GM12892 (cell line): ENCODE data around the gene ARL6IP1.

ENCODE experiments used
- DNase-seq: peaks from one replicate; pipeline ENCODE4 v3.0.0; 2011; ENCODE audit not compliant: insufficient read length
- FAIRE-seq: peaks from 2 replicates; lab custom pipeline; 2011; peaks lifted over from hg19 to GRCh38; lab: Jason Lieb, UNC
- POLR2A ChIP-seq: IDR thresholded peaks from 2 replicates; pipeline ENCODE4 v1.6.1; 2011; ENCODE audit warnings: low read depth, low read length, control low read depth
- POLR2AphosphoS5 ChIP-seq: IDR thresholded peaks from 2 replicates; pipeline ENCODE4 v1.6.1; 2011; ENCODE audit warnings: low read depth, low read length, control low read depth
- TAF1 ChIP-seq: IDR thresholded peaks from 2 replicates; pipeline ENCODE4 v1.6.1; 2011; ENCODE audit warnings: low read depth, mild to moderate bottlenecking, control low read depth, low read length, borderline replicate concordance

The ARL6IP1 gene

DNA sequence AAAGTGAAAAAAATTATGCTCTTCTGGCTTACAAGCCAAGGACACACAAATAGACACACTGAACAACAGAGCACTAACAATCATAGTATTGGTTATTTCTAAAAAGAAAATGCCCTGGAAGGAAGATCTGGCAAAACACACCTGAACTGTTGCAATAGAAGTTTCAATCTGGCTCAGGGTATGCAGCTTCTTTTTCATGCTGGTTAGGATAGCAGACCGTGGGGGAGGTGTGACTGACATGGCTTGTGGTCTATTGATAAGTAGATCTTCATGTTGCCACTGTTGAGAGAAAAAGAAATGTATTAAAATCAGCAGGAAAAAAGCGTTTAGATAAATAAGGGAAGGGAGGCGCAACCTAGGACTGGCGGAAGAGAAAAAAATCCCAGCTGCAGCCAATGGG, 26.5 kb upstream of the ARL6IP1 start:
- no peak for DNase-seq
- FAIRE-seq: no peak
- no peak for TF ChIP-seq POLR2A

GRCh38 chr16:18816286-18816685, 14.9 kb upstream of the ARL6IP1 start:
- DNase-seq: no peak
- no peak for TF ChIP-seq POLR2AphosphoS5
- TF ChIP-seq POLR2A: no peak
- no peak for TF ChIP-seq TAF1
- no peak for FAIRE-seq

- no peak for FAIRE-seq
- TF ChIP-seq POLR2A (no peak), POLR2AphosphoS5 (no peak), TAF1 (no peak)
- no peak for DNase-seq
Observed at GRCh38 chr16:18811925-18812324, 10.6 kb upstream of the ARL6IP1 start.

- DNase-seq (no peak), FAIRE-seq (peak; percentile 30)
- TF ChIP-seq TAF1: no peak
- TF ChIP-seq POLR2A: no peak
- no peak for TF ChIP-seq POLR2AphosphoS5
Observed at GRCh38 chr16:18809165-18809564, 7.8 kb upstream of the ARL6IP1 start.

GRCh38 chr16:18805257-18805773, 4.0 kb upstream of the ARL6IP1 start:
- DNase-seq (no peak), FAIRE-seq (no peak)
- no peak for TF ChIP-seq POLR2AphosphoS5
- TF ChIP-seq POLR2A: no peak
- no peak for TF ChIP-seq TAF1

- FAIRE-seq (no peak), DNase-seq (no peak)
- TF ChIP-seq TAF1: no peak
- TF ChIP-seq POLR2AphosphoS5: no peak
- no peak for TF ChIP-seq POLR2A
Observed at GRCh38 chr16:18804540-18804939, 3.2 kb upstream of the ARL6IP1 start.

DNA sequence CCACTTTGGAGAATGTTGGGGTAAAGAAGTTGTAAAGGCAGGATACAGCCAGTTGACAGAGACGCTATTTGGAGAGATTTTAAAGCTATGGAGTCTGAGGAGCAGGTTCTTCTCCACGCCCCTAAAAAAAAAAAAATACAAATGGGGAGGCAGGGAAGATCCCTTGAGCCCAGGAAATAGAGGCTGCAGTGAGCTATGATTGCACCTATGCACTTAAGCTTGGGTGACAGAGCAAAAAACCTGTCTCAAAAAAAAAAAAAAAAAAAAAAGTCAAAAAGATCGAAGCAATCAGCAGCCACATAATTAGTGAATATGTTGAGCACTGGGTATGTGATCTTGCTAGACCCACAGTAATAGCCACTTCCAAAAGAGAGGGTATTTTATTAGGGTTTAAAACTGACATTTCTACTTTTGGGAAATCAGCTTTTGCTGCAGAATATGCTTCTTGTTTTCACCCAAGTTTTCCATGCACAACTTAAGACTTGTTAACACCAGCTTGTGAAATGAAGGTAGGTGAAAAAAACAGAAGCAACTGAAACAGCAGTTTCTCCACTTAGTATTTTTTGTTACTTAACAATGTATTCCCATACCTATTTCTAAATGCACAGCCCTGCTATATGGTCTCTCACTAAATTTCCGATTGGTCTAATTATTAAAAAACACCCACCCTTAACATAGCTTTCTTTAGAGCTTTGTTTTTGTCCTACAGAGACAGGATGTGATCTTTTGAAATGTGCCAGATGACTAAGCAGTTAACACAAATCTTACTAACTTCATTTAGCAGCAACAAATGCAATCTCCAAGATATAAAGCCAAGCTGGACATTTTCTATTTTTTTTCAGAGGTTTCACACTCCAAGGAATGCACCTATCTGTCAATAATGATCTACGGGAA, 2.5 kb upstream of the ARL6IP1 start:
- DNase-seq (no peak), FAIRE-seq (no peak)

DNA sequence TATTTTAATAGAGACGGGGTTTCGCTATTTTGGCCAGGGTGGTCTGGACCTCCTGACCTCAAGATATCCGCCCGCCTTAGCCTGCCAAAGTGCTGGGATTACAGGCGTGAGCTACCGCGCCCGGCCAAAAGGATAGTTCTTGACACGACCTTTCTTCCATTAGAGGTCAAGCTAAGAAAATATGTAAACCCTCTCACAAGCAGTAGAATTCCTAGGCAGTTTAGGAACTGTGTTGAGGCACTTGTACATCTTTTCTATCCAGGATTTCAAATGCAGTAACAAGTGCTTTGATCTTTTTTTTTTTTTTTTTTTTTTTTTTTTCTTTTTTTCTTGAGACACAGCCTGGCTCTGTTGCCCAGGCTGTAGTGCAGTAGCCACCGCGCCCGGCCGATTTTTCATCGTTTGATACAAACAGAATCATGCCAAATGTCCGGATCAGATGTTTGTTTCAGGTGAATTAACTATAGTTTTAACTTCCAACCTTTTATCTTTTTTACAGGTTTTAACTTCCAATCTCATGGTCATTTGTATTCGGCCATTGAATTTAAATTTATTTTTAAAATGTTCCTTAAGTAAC, 1.5 kb upstream of the ARL6IP1 start:
- TF ChIP-seq POLR2A (no peak), POLR2AphosphoS5 (no peak), TAF1 (no peak)
- DNase-seq (no peak), FAIRE-seq (no peak)

More for the DNA sequence above, 2.5 kb upstream of the ARL6IP1 start:
- TF ChIP-seq POLR2A (no peak), POLR2AphosphoS5 (no peak), TAF1 (no peak)

- FAIRE-seq (no peak), DNase-seq (no peak)
- TF ChIP-seq POLR2A (no peak), TAF1 (no peak), POLR2AphosphoS5 (no peak)
Observed at GRCh38 chr16:18800775-18801144, 589 bp downstream of the ARL6IP1 start.

DNA sequence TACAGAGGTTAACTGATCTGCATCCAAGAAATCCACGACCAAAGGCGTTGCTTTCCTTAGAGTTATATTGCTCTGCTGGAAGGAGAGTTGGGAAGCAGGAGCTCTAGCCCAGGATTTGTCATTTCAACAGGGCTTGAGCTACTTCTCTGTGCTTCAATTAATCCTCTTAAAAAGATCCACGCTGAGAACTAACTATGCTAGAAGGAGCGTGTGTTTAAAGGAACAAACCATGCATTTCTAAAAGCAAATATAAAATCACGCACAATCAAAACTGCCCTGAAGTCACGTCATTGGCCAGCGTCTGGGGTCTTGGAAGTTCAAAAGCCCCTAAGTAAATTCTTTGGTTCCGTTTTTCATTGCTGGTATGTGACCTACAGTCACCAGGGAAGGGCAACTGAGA, 1.1 kb downstream of the ARL6IP1 start:
- TF ChIP-seq POLR2AphosphoS5 (no peak), POLR2A (0 out of 2 replicates have a peak, but pooled peaks have one; percentile 24)
- DNase-seq: no peak
- peak; percentile 17 for FAIRE-seq

- DNase-seq: no peak
- no peak for FAIRE-seq
- TF ChIP-seq TAF1 (no peak), POLR2A (no peak), POLR2AphosphoS5 (no peak)
Observed at GRCh38 chr16:18799500-18799899, 1.8 kb downstream of the ARL6IP1 start.

DNA sequence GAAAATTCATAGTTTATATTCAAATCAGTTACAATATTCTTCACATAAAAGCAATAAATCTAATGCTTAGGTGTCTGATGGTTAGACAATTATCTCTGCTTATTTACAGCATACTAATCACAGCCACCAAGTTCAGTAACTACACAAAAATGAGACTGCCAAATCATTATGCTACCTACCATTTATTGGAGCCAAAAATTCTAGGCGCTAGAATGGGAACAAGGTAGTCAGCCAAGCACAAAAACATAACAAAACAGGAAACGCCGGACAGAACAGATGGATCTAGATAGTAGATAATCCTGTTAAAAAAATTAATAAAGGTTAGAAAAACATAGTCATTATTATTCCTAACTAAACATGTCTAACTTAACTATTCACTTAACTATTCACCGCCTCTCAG, 3.6 kb downstream of the ARL6IP1 start:
- FAIRE-seq (no peak), DNase-seq (no peak)
- TF ChIP-seq POLR2AphosphoS5 (no peak), POLR2A (no peak)
